ENCODE measurements around the gene NFIA.
"Not testable (repeated sequence)": the region's sequence is repeated elsewhere in the genome, so short reads cannot be mapped to it uniquely, and the experiment has no call there.

Gene NFIA

GRCh38 chr1:61255358-61255703 is 173.0 kb downstream of the NFIA start:
- no peak for DNase-seq

- no peak for DNase-seq
These were observed 177.2 kb downstream of the NFIA start for GRCh38 chr1:61259379-61260148.

GRCh38 chr1:61260171-61260570 is 177.8 kb downstream of the NFIA start:
- DNase-seq, result no peak

- DNase-seq, result no peak
These were observed 179.2 kb downstream of the NFIA start for GRCh38 chr1:61261595-61261994.

GRCh38 chr1:61263905-61264824 is 181.8 kb downstream of the NFIA start:
- no peak for DNase-seq

- no peak for DNase-seq
These were observed 182.5 kb downstream of the NFIA start for GRCh38 chr1:61264825-61265242.

GRCh38 chr1:61265665-61266064 is 183.3 kb downstream of the NFIA start:
- DNase-seq, result no peak

- DNase-seq, result no peak
These were observed 184.4 kb downstream of the NFIA start for GRCh38 chr1:61266738-61267137.

- no peak for DNase-seq
These were observed 186.3 kb downstream of the NFIA start for GRCh38 chr1:61268546-61269240.

- DNase-seq, result no peak
These were observed 187.2 kb downstream of the NFIA start for GRCh38 chr1:61269602-61270001.

GRCh38 chr1:61270107-61270506 is 187.7 kb downstream of the NFIA start:
- DNase-seq, result no peak

- DNase-seq, result no peak
These were observed 188.5 kb downstream of the NFIA start for GRCh38 chr1:61270761-61271411.

GRCh38 chr1:61271412-61271789 is 189.0 kb downstream of the NFIA start:
- no peak for DNase-seq

GRCh38 chr1:61273167-61273705 is 190.9 kb downstream of the NFIA start:
- no peak for DNase-seq

- no peak for DNase-seq
These were observed 191.5 kb downstream of the NFIA start for GRCh38 chr1:61273861-61274260.

GRCh38 chr1:61274939-61275338 is 192.6 kb downstream of the NFIA start:
- DNase-seq, result no peak

- no peak for DNase-seq
These were observed 193.9 kb downstream of the NFIA start for GRCh38 chr1:61276246-61276645.

- no peak for DNase-seq
These were observed 194.8 kb downstream of the NFIA start for GRCh38 chr1:61277121-61277690.

GRCh38 chr1:61278503-61278902 is 196.1 kb downstream of the NFIA start:
- DNase-seq, result not testable (repeated sequence)

GRCh38 chr1:61278966-61279365 is 196.6 kb downstream of the NFIA start:
- DNase-seq, result no peak

GRCh38 chr1:61279570-61279969 is 197.2 kb downstream of the NFIA start:
- no peak for DNase-seq

GRCh38 chr1:61280452-61280851 is 198.1 kb downstream of the NFIA start:
- no peak for DNase-seq
